ENCODE data around the gene PIEZO1.
"Not testable (repeated sequence)": the region's sequence is repeated elsewhere in the genome, so short reads cannot be mapped to it uniquely, and the experiment has no call there.

Gene PIEZO1

GRCh38 chr16:88777471-88778270 is 7.3 kb downstream of the PIEZO1 start:
- no peak overlapping the region for H3K4me3 ChIP-seq (ENCODE audit: control insufficient read depth, low read depth, low read length)
- DNase-seq (ENCODE audit: low read depth), result no peak
- TF ChIP-seq CTCF (IDR thresholded peaks at IDR 0.05; ENCODE audit: control insufficient read depth, insufficient read depth, low read depth, low read length, missing control alignments), result no peak

- no peak for DNase-seq (ENCODE audit: low read depth)
- no peak for TF ChIP-seq CTCF (IDR thresholded peaks at IDR 0.05; ENCODE audit: control insufficient read depth, insufficient read depth, low read depth, low read length, missing control alignments)
- no peak overlapping the region for H3K4me3 ChIP-seq (ENCODE audit: control insufficient read depth, low read depth, low read length)
Observed at GRCh38 chr16:88775825-88776224, 9.2 kb downstream of the PIEZO1 start.

- H3K4me3 ChIP-seq (ENCODE audit: control insufficient read depth, low read depth, low read length), result no peak overlapping the region
Observed at GRCh38 chr16:88774544-88775393, 10.3 kb downstream of the PIEZO1 start.

GRCh38 chr16:88773812-88774291 is 11.2 kb downstream of the PIEZO1 start:
- H3K4me3 ChIP-seq (ENCODE audit: control insufficient read depth, low read depth, low read length), result no peak overlapping the region; the same call in 1 of the 2 replicates
- no peak for DNase-seq (ENCODE audit: low read depth)
- no peak for TF ChIP-seq CTCF (IDR thresholded peaks at IDR 0.05; ENCODE audit: control insufficient read depth, insufficient read depth, low read depth, low read length, missing control alignments)

More at GRCh38 chr16:88774544-88775393, 10.3 kb downstream of the PIEZO1 start:
- no peak for TF ChIP-seq CTCF (IDR thresholded peaks at IDR 0.05; ENCODE audit: control insufficient read depth, insufficient read depth, low read depth, low read length, missing control alignments)
- DNase-seq (ENCODE audit: low read depth), result no peak

- TF ChIP-seq CTCF (IDR thresholded peaks at IDR 0.05; ENCODE audit: control insufficient read depth, insufficient read depth, low read depth, low read length, missing control alignments), result no peak
- peak overlapping the region; percentile 2 for H3K4me3 ChIP-seq (ENCODE audit: control insufficient read depth, low read depth, low read length)
- peak; percentile 72 for DNase-seq (ENCODE audit: low read depth)
Observed at GRCh38 chr16:88772871-88773811, 11.9 kb downstream of the PIEZO1 start.

- not testable (repeated sequence) for DNase-seq (ENCODE audit: low read depth); H3K4me3 ChIP-seq (ENCODE audit: control insufficient read depth, low read depth, low read length)
Observed at GRCh38 chr16:88771781-88772180, 13.2 kb downstream of the PIEZO1 start.
